Caco-2 (cell line): ENCODE data around the gene MAP2K5. TPM values are rescaled to one million over a fixed set of nuclear protein-coding genes. Genes with fewer than 3 reads are reported as not detected.

Experiments
- BruUV-seq: library from RNA; stranded (reverse); fragments of 400-500 nt; replicated peaks from 2 replicates; lab custom pipeline; 2021; lab: Mats Ljungman, UMichigan
- CTCF ChIA-PET: fragments of 300-600 bp; sonication (Branson Sonifier 250); formaldehyde crosslinking; loops from one replicate; lab custom pipeline; 2022; ENCODE audit warnings: antibody characterized with exemption; lab: Charles Lee
- POLR2A ChIA-PET: fragments of 300-600 bp; sonication (Branson Sonifier 250); formaldehyde crosslinking; loops from one replicate; lab custom pipeline; 2022; ENCODE audit warnings: antibody characterized with exemption; lab: Charles Lee
- DNase-seq, 2 experiments: peaks; one replicate each; pipeline versions ENCODE4 v3.0.0 to v3.0.0-alpha.2; 2020 to 2022
- H3K27me3 ChIP-seq: replicated peaks from 2 replicates; pipeline ENCODE4 v1.6.0; 2011; ENCODE audit warnings: low read length; ENCODE audit not compliant: control insufficient read depth, insufficient read depth
- H3K36me3 ChIP-seq: 2 replicates; pipeline ENCODE4 v1.5.1; 2011; ENCODE audit warnings: low read length; ENCODE audit not compliant: control insufficient read depth, insufficient read depth
- H3K4me1 ChIP-seq: fragments of 250-450 bp; sonication (Bioruptor Pico); 2 replicates; pipeline ENCODE4 v1.5.1; 2020; ENCODE audit warnings: mild to moderate bottlenecking
- H3K4me3 ChIP-seq: 2 replicates; pipeline ENCODE4 v1.5.1; 2011; ENCODE audit warnings: low read depth, mild to moderate bottlenecking, control low read depth, low read length
- H3K9me3 ChIP-seq: fragments of 250-450 bp; sonication (Bioruptor Pico); 2 replicates; pipeline ENCODE4 v1.5.1; 2020; ENCODE audit warnings: mild to moderate bottlenecking, moderate library complexity
- H3K27ac Mint-ChIP-seq: one replicate; pipeline ENCODE4 v1.8.0; 2022; ENCODE audit warnings: mixed read lengths; ENCODE audit not compliant: unreplicated experiment
- H3K27me3 Mint-ChIP-seq: one replicate; pipeline ENCODE4 v1.8.0; 2022; ENCODE audit warnings: mixed read lengths; ENCODE audit not compliant: insufficient read depth, unreplicated experiment
- H3K36me3 Mint-ChIP-seq: one replicate; pipeline ENCODE4 v1.8.0; 2022; ENCODE audit warnings: mild to moderate bottlenecking, mixed read lengths; ENCODE audit not compliant: insufficient read depth, unreplicated experiment
- H3K4me1 Mint-ChIP-seq: one replicate; pipeline ENCODE4 v1.8.0; 2022; ENCODE audit warnings: low read depth, mixed read lengths; ENCODE audit not compliant: unreplicated experiment
- H3K4me3 Mint-ChIP-seq: one replicate; pipeline ENCODE4 v1.8.0; 2022; ENCODE audit warnings: mild to moderate bottlenecking, moderate library complexity, mixed read lengths; ENCODE audit not compliant: unreplicated experiment
- H3K9me3 Mint-ChIP-seq: one replicate; pipeline ENCODE4 v1.8.0; 2022; ENCODE audit warnings: mixed read lengths; ENCODE audit not compliant: unreplicated experiment
- CTCF ChIP-seq, 2 experiments: fragments of 200-600 bp in 1 of 2; IDR thresholded peaks; 1 replicate in 1 of 2; 2 replicates in 1 of 2; pipeline versions ENCODE4 v1.5.1 to v1.8.0; 2011 to 2022; ENCODE audit warnings: antibody characterized with exemption in 1 of 2, control low read depth in 1 of 2, inconsistent platforms in 1 of 2, low read depth in 1 of 2, low read length in 1 of 2, mild to moderate bottlenecking in 1 of 2, moderate library complexity in 1 of 2; ENCODE audit not compliant: insufficient read depth in 1 of 2, severe bottlenecking in 1 of 2, unreplicated experiment in 1 of 2
- intact Hi-C: fragments of 100-400 bp; cut with micrococcal nuclease; formaldehyde crosslinking; loops from one replicate; pipeline ENCODE4 v1.10.0; 2022; ENCODE audit not compliant: unreplicated experiment
- total RNA-seq: library from RNA; stranded (reverse); gene quantifications from 2 replicates; pipeline ENCODE4 v1.2.3, GENCODE V29; 2022

Gene MAP2K5
- total RNA-seq, 1 experiment from 2014 or later = 12.2 TPM

GRCh38 chr15:67690936-67691335, 148.4 kb downstream of the MAP2K5 start:
- H3K4me3 ChIP-seq = no peak overlapping the region
- Mint-ChIP-seq H3K36me3 (no peaks in the 10 kb centered on the region), H3K27ac (no peak overlapping the region), H3K27me3 (no peaks in the 10 kb centered on the region), H3K4me1 (no peaks in the 10 kb centered on the region), H3K9me3 (no peaks in the 10 kb centered on the region), H3K4me3 (no peak overlapping the region)
- no TSS peak for BruUV-seq
- DNase-seq = no peak
- no peaks in the 10 kb centered on the region for H3K9me3 ChIP-seq
- no peak for TF ChIP-seq CTCF (IDR thresholded peaks at IDR 0.05; ENCODE audit: insufficient read depth in 1 of 2, low read depth in 1 of 2, low read length in 1 of 2, severe bottlenecking in 1 of 2, unreplicated experiment in 1 of 2)
- CTCF ChIA-PET = no interaction called here
- H3K4me1 ChIP-seq = no peaks in the 10 kb centered on the region
- POLR2A ChIA-PET = no interaction called here
- H3K36me3 ChIP-seq = no peaks in the 10 kb centered on the region
- intact Hi-C loops = no loop called here
- H3K27me3 ChIP-seq = no peaks in the 10 kb centered on the region

- H3K4me1 Mint-ChIP-seq = no peaks in the 10 kb centered on the region
- no peak for TF ChIP-seq CTCF (IDR thresholded peaks at IDR 0.05; ENCODE audit: insufficient read depth in 1 of 2, low read depth in 1 of 2, low read length in 1 of 2, severe bottlenecking in 1 of 2, unreplicated experiment in 1 of 2)
- DNase-seq = no peak
- H3K4me3 Mint-ChIP-seq = no peak overlapping the region
- no peaks in the 10 kb centered on the region for H3K9me3 Mint-ChIP-seq
- H3K36me3 Mint-ChIP-seq = no peaks in the 10 kb centered on the region
- Histone ChIP-seq H3K9me3 (no peaks in the 10 kb centered on the region), H3K36me3 (no peaks in the 10 kb centered on the region), H3K27me3 (no peaks in the 10 kb centered on the region), H3K4me1 (no peaks in the 10 kb centered on the region), H3K4me3 (no peak overlapping the region)
- H3K27me3 Mint-ChIP-seq = no peaks in the 10 kb centered on the region
- H3K27ac Mint-ChIP-seq = no peak overlapping the region
- CTCF ChIA-PET = no interaction called here
- POLR2A ChIA-PET = no interaction called here
- intact Hi-C loops = no loop called here
- BruUV-seq = no TSS peak
Measured at GRCh38 chr15:67691450-67691849, 148.9 kb downstream of the MAP2K5 start.

GRCh38 chr15:67692573-67692972, 150.1 kb downstream of the MAP2K5 start:
- H3K27ac Mint-ChIP-seq = no peak overlapping the region
- no peaks in the 10 kb centered on the region for H3K36me3 Mint-ChIP-seq
- no peaks in the 10 kb centered on the region for H3K9me3 Mint-ChIP-seq
- no peaks in the 10 kb centered on the region for H3K4me1 ChIP-seq
- ChIA-PET POLR2A (no interaction called here), CTCF (no interaction called here)
- H3K4me3 ChIP-seq = no peak overlapping the region
- intact Hi-C loops = no loop called here
- no peaks in the 10 kb centered on the region for H3K9me3 ChIP-seq
- no peaks in the 10 kb centered on the region for H3K36me3 ChIP-seq
- no TSS peak for BruUV-seq
- TF ChIP-seq CTCF (IDR thresholded peaks at IDR 0.05; ENCODE audit: insufficient read depth in 1 of 2, low read depth in 1 of 2, low read length in 1 of 2, severe bottlenecking in 1 of 2, unreplicated experiment in 1 of 2) = no peak
- H3K27me3 ChIP-seq = no peaks in the 10 kb centered on the region
- DNase-seq = no peak
- H3K4me3 Mint-ChIP-seq = no peak overlapping the region
- H3K4me1 Mint-ChIP-seq = no peaks in the 10 kb centered on the region
- H3K27me3 Mint-ChIP-seq = no peaks in the 10 kb centered on the region
